ENCODE data around the gene ZNF605. TPM values are rescaled to one million over a fixed set of nuclear protein-coding genes. Genes with fewer than 3 reads are reported as not detected.
"Not testable (repeated sequence)": the region's sequence is repeated elsewhere in the genome, so short reads cannot be mapped to it uniquely, and the experiment has no call there.

The ZNF605 gene
- total RNA-seq, result 1 to 10 TPM; 8.3 to 8.5 TPM

- peaks cover 9% of the 10 kb centered on the region for H3K36me3 Mint-ChIP-seq (ENCODE audit: low read depth)
- H3K4me1 Mint-ChIP-seq, result peaks cover 19% of the 10 kb centered on the region
- no peaks in the 10 kb centered on the region for H3K27me3 Mint-ChIP-seq
- ATAC-seq (replicated peaks), result peak; percentile 95
- peak within 1 kb of the TSS; percentile 94 for H3K27ac Mint-ChIP-seq
- H3K4me3 Mint-ChIP-seq, result peak within 1 kb of the TSS; percentile 96
- peaks cover 8% of the 10 kb centered on the region for H3K9me3 Mint-ChIP-seq
Observed at GRCh38 chr12:132956011-132956788, at the start of gene ZNF605. Gene ZNF605, minus strand, starts transcription at chr12:132956306. Its CDS starts 10,671 bp downstream, at chr12:132945635.

GRCh38 chr12:132998741-132999140 lies 42.6 kb upstream of the ZNF605 start:
- Mint-ChIP-seq H3K4me3 (no peak overlapping the region), H3K27ac (no peak overlapping the region), H3K27me3 (no peaks in the 10 kb centered on the region), H3K4me1 (no peaks in the 10 kb centered on the region), H3K36me3 (ENCODE audit: low read depth) (peaks cover 90% of the 10 kb centered on the region), H3K9me3 (peaks cover 20% of the 10 kb centered on the region)
- ATAC-seq (replicated peaks), result no peak

GRCh38 chr12:132986885-132987225 lies 30.7 kb upstream of the ZNF605 start:
- Mint-ChIP-seq H3K36me3 (ENCODE audit: low read depth) (peaks cover 58% of the 10 kb centered on the region), H3K4me3 (peak overlapping the region; percentile 89), H3K9me3 (peaks cover 18% of the 10 kb centered on the region), H3K27ac (peak overlapping the region; percentile 97), H3K27me3 (peaks cover 3% of the 10 kb centered on the region), H3K4me1 (peaks cover 20% of the 10 kb centered on the region)
- no peak for ATAC-seq (replicated peaks)

- H3K4me1 Mint-ChIP-seq, result peaks cover 20% of the 10 kb centered on the region
- H3K4me3 Mint-ChIP-seq, result peak within 1 kb of the TSS; percentile 89
- peak; percentile 99 for ATAC-seq (replicated peaks)
- peaks cover 52% of the 10 kb centered on the region for H3K36me3 Mint-ChIP-seq (ENCODE audit: low read depth)
- H3K27ac Mint-ChIP-seq, result peak within 1 kb of the TSS; percentile 97
- peaks cover 3% of the 10 kb centered on the region for H3K27me3 Mint-ChIP-seq
- peaks cover 18% of the 10 kb centered on the region for H3K9me3 Mint-ChIP-seq
Observed at GRCh38 chr12:132986001-132986884, 30.1 kb upstream of the ZNF605 start, which contains the start of gene ZNF26. Gene ZNF26, plus strand, starts transcription at chr12:132986367. Its CDS starts 474 bp downstream, at chr12:132986841.

- H3K4me1 Mint-ChIP-seq; H3K27me3 Mint-ChIP-seq; H3K27ac Mint-ChIP-seq; ATAC-seq (replicated peaks); H3K36me3 Mint-ChIP-seq (ENCODE audit: low read depth); H3K4me3 Mint-ChIP-seq: not testable (repeated sequence)
- H3K9me3 Mint-ChIP-seq, result peaks cover 17% of the 10 kb centered on the region
Observed at GRCh38 chr12:132976870-132977269, 20.8 kb upstream of the ZNF605 start.

GRCh38 chr12:132972374-132972773 lies 16.3 kb upstream of the ZNF605 start:
- Mint-ChIP-seq H3K27me3 (peaks cover 8% of the 10 kb centered on the region), H3K9me3 (peaks cover 11% of the 10 kb centered on the region), H3K36me3 (ENCODE audit: low read depth) (no peaks in the 10 kb centered on the region), H3K27ac (no peak overlapping the region), H3K4me1 (no peaks in the 10 kb centered on the region), H3K4me3 (no peak overlapping the region)
- ATAC-seq (replicated peaks), result no peak

- Mint-ChIP-seq H3K9me3 (no peaks in the 10 kb centered on the region), H3K36me3 (ENCODE audit: low read depth) (no peaks in the 10 kb centered on the region), H3K27ac (no peak overlapping the region), H3K27me3 (no peaks in the 10 kb centered on the region), H3K4me3 (no peak overlapping the region), H3K4me1 (no peaks in the 10 kb centered on the region)
- ATAC-seq (replicated peaks), result no peak
Observed at GRCh38 chr12:132967736-132968135, 11.6 kb upstream of the ZNF605 start.

- H3K4me1 Mint-ChIP-seq, result no peaks in the 10 kb centered on the region
- no peak for ATAC-seq (replicated peaks)
- no peaks in the 10 kb centered on the region for H3K9me3 Mint-ChIP-seq
- no peaks in the 10 kb centered on the region for H3K36me3 Mint-ChIP-seq (ENCODE audit: low read depth)
- H3K27ac Mint-ChIP-seq, result no peak overlapping the region
- H3K27me3 Mint-ChIP-seq, result no peaks in the 10 kb centered on the region
- H3K4me3 Mint-ChIP-seq, result no peak overlapping the region
Observed at GRCh38 chr12:132966676-132967415, 10.7 kb upstream of the ZNF605 start.

GRCh38 chr12:132965796-132966195 lies 9.7 kb upstream of the ZNF605 start:
- Mint-ChIP-seq H3K9me3 (no peaks in the 10 kb centered on the region), H3K27ac (no peak overlapping the region), H3K27me3 (no peaks in the 10 kb centered on the region), H3K4me3 (no peak overlapping the region), H3K36me3 (ENCODE audit: low read depth) (no peaks in the 10 kb centered on the region), H3K4me1 (no peaks in the 10 kb centered on the region)
- no peak for ATAC-seq (replicated peaks)

GRCh38 chr12:132963947-132964346 lies 7.8 kb upstream of the ZNF605 start:
- not testable (repeated sequence) for H3K4me3 Mint-ChIP-seq; H3K36me3 Mint-ChIP-seq (ENCODE audit: low read depth); H3K27ac Mint-ChIP-seq; H3K4me1 Mint-ChIP-seq; ATAC-seq (replicated peaks); H3K9me3 Mint-ChIP-seq; H3K27me3 Mint-ChIP-seq

- H3K27ac Mint-ChIP-seq; H3K27me3 Mint-ChIP-seq; H3K4me1 Mint-ChIP-seq; ATAC-seq (replicated peaks); H3K4me3 Mint-ChIP-seq; H3K9me3 Mint-ChIP-seq; H3K36me3 Mint-ChIP-seq (ENCODE audit: low read depth): not testable (repeated sequence)
Observed at GRCh38 chr12:132961790-132962189, 5.7 kb upstream of the ZNF605 start.

GRCh38 chr12:132955094-132956010 lies 754 bp downstream of the ZNF605 start:
- no peaks in the 10 kb centered on the region for H3K27me3 Mint-ChIP-seq
- peaks cover 19% of the 10 kb centered on the region for H3K4me1 Mint-ChIP-seq
- peaks cover 8% of the 10 kb centered on the region for H3K9me3 Mint-ChIP-seq
- ATAC-seq (replicated peaks), result peak; percentile 50
- peaks cover 9% of the 10 kb centered on the region for H3K36me3 Mint-ChIP-seq (ENCODE audit: low read depth)
- H3K27ac Mint-ChIP-seq, result peak overlapping the region; percentile 94
- peak overlapping the region; percentile 96 for H3K4me3 Mint-ChIP-seq

GRCh38 chr12:132954471-132955048 lies 1.5 kb downstream of the ZNF605 start:
- no peak for ATAC-seq (replicated peaks)
- Mint-ChIP-seq H3K4me3 (peak overlapping the region; percentile 96), H3K9me3 (peaks cover 9% of the 10 kb centered on the region), H3K27me3 (no peaks in the 10 kb centered on the region), H3K36me3 (ENCODE audit: low read depth) (peaks cover 10% of the 10 kb centered on the region), H3K4me1 (peaks cover 19% of the 10 kb centered on the region), H3K27ac (peak overlapping the region; percentile 94)

Data from activated T-helper 17 cell treated with anti-CD3 and anti-CD28 coated beads, Interleukin-2, amount 50 U/mL, for 72 hours (primary cell).